Measurements from ENCODE around the gene PRPF19.

DNA sequence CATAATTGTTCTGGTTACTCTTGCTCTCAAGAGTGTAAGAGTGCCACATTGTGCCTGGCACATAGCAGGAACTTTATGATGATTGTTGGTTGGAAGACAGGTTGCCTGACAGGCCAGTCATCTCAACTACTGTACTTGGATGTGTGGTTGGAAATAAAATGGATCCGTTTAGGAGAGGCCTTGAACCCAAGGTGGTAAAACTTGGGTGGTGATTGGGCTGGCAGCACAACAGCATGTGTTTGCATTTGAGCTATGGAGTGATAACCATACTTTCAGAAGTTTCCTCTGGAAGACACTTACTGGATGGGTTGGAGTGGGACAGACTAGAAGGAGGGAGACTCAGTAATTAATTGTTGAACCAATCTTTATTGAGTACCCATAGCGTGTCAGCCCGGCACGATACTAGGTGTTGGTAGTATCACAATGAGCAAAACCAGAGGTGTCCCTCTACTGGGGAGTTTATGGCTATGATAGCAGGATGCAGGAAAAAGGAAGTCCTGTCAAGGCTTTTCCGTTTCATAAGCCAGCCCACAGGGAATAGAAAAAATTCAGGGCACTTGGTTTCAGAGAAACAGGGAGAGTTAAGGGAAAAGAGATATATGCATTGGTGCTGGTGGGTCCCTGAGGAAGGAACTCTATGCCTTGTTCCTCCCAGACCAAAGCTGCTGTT is 4.5 kb upstream of the PRPF19 start:
- TF ChIP-seq, protein P1, sequence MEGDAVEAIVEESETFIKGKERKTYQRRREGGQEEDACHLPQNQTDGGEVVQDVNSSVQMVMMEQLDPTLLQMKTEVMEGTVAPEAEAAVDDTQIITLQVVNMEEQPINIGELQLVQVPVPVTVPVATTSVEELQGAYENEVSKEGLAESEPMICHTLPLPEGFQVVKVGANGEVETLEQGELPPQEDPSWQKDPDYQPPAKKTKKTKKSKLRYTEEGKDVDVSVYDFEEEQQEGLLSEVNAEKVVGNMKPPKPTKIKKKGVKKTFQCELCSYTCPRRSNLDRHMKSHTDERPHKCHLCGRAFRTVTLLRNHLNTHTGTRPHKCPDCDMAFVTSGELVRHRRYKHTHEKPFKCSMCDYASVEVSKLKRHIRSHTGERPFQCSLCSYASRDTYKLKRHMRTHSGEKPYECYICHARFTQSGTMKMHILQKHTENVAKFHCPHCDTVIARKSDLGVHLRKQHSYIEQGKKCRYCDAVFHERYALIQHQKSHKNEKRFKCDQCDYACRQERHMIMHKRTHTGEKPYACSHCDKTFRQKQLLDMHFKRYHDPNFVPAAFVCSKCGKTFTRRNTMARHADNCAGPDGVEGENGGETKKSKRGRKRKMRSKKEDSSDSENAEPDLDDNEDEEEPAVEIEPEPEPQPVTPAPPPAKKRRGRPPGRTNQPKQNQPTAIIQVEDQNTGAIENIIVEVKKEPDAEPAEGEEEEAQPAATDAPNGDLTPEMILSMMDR (optimal IDR thresholded peaks at IDR 0.05 in 1 of 3, IDR thresholded peaks at IDR 0.05 in 1 of 3, conservative IDR thresholded peaks at IDR 0.05 in 1 of 3; ENCODE audit: extremely low read depth in 1 of 3, insufficient read depth in 2 of 3, low read length in 3 of 3): no peak
- TF ChIP-seq EZH2 (IDR thresholded peaks at IDR 0.05; ENCODE audit: low read length): no peak
